Naive B cell (primary cell): ENCODE data around the gene KMT2A. TPM values are rescaled to one million over a fixed set of nuclear protein-coding genes. Genes with fewer than 3 reads are reported as not detected.

Experiments used
- ATAC-seq, 2 donors: fragments of 150-1000 bp; cut with Tn5 transposase; 2 replicates each; pipeline ENCODE4 v1.10.0; 2021; ENCODE audit warnings: low read depth in 2 of 2, mild to moderate bottlenecking in 2 of 2, moderate library complexity in 2 of 2
- DNase-seq: peaks from one replicate; pipeline ENCODE4 v3.0.0; 2022
- H3K27ac Mint-ChIP-seq, 6 donors: one replicate each; pipeline ENCODE4 v1.8.0; 2020 to 2022; ENCODE audit warnings: mild to moderate bottlenecking in 6 of 6, mixed read lengths in 6 of 6, moderate library complexity in 5 of 6, inconsistent platforms in 2 of 6
- H3K27me3 Mint-ChIP-seq, 3 donors: one replicate each; pipeline ENCODE4 v1.8.0; 2021 to 2022; ENCODE audit warnings: mixed read lengths in 3 of 3, mild to moderate bottlenecking in 1 of 3
- H3K36me3 Mint-ChIP-seq, 2 donors: one replicate each; pipeline ENCODE4 v1.8.0; 2020 to 2022; ENCODE audit warnings: mixed read lengths in 2 of 2, inconsistent platforms in 1 of 2, mild to moderate bottlenecking in 1 of 2
- H3K4me1 Mint-ChIP-seq, 3 donors: one replicate each; pipeline ENCODE4 v1.8.0; 2020 to 2022; ENCODE audit warnings: mixed read lengths in 3 of 3, inconsistent platforms in 1 of 3, mild to moderate bottlenecking in 1 of 3, moderate library complexity in 1 of 3
- H3K4me3 Mint-ChIP-seq, 8 donors: one replicate each; pipeline ENCODE4 v1.8.0; 2020 to 2022; ENCODE audit warnings: mild to moderate bottlenecking in 8 of 8, mixed read lengths in 8 of 8, moderate library complexity in 8 of 8, inconsistent platforms in 2 of 8
- H3K9me3 Mint-ChIP-seq, 7 donors: one replicate each; pipeline ENCODE4 v1.8.0; 2020 to 2022; ENCODE audit warnings: mixed read lengths in 7 of 7, mild to moderate bottlenecking in 5 of 7, inconsistent platforms in 2 of 7, moderate library complexity in 1 of 7
- polyA plus RNA-seq, 6 donors: library from polyadenylated mRNA; unstranded; fragments of 300-500 nt; fragmentation: Illumina TruSeq; gene quantifications; one replicate each; pipeline ENCODE4 v1.2.3, GENCODE V29; 2021; ENCODE audit warnings: low read depth in 6 of 6

Gene KMT2A
- polyA plus RNA-seq, 6 donors from 2014 or later: 5.2 to 42.2 (median 17.1) TPM

- Mint-ChIP-seq H3K27ac (peak overlapping the region in 4 of 6 donors; percentile 12 to 75 (median 36)), H3K36me3 (peaks cover 4 to 7% of the 10 kb centered on the region in 2 donors), H3K4me1 (peaks cover 8 to 19% (median 14%) of the 10 kb centered on the region in 3 donors), H3K9me3 (peaks cover 0 to 1% (median 0%) of the 10 kb centered on the region in 7 donors), H3K4me3 (no peak overlapping the region), H3K27me3 (no peaks in the 10 kb centered on the region)
- no peak for ATAC-seq
- DNase-seq: no peak
Measured at GRCh38 chr11:118524356-118524755, 88.1 kb downstream of the KMT2A start.

- Mint-ChIP-seq H3K27ac (peak overlapping the region in 4 of 6 donors; percentile 24 to 79 (median 72)), H3K27me3 (no peaks in the 10 kb centered on the region), H3K36me3 (peaks cover 2 to 4% of the 10 kb centered on the region in 2 donors), H3K4me3 (peak overlapping the region in 1 of 8 donors; percentile 75), H3K9me3 (peaks cover 0 to 1% (median 0%) of the 10 kb centered on the region in 7 donors), H3K4me1 (peaks cover 12 to 25% (median 18%) of the 10 kb centered on the region in 3 donors)
- no peak for ATAC-seq
- no peak for DNase-seq
Measured at GRCh38 chr11:118524757-118525470, 88.6 kb downstream of the KMT2A start.

GRCh38 chr11:118526688-118527087 is 90.4 kb downstream of the KMT2A start:
- H3K27me3 Mint-ChIP-seq: no peaks in the 10 kb centered on the region
- H3K4me1 Mint-ChIP-seq: peaks cover 20 to 33% (median 27%) of the 10 kb centered on the region in 3 donors
- no peak overlapping the region for H3K4me3 Mint-ChIP-seq
- peaks cover 0 to 1% (median 0%) of the 10 kb centered on the region in 7 donors for H3K9me3 Mint-ChIP-seq
- no peak for ATAC-seq
- H3K27ac Mint-ChIP-seq: peak overlapping the region in 2 of 6 donors; percentile 56 to 79
- no peaks in the 10 kb centered on the region for H3K36me3 Mint-ChIP-seq
- DNase-seq: no peak

GRCh38 chr11:118527109-118527508 is 90.8 kb downstream of the KMT2A start, which contains the start of gene TTC36:
Gene TTC36, plus strand, starts transcription at chr11:118527474. Its CDS starts 21 bp downstream, at chr11:118527495.
- Mint-ChIP-seq H3K4me1 (peaks cover 23 to 37% (median 30%) of the 10 kb centered on the region in 3 donors), H3K27ac (peak within 1 kb of the TSS in 2 of 6 donors; percentile 56 to 79), H3K36me3 (no peaks in the 10 kb centered on the region), H3K4me3 (peak within 1 kb of the TSS in 3 of 8 donors; percentile 6 to 54 (median 44)), H3K27me3 (no peaks in the 10 kb centered on the region), H3K9me3 (peaks cover 0 to 1% (median 0%) of the 10 kb centered on the region in 7 donors)
- ATAC-seq (no peak), DNase-seq (no peak)

- Mint-ChIP-seq H3K36me3 (no peaks in the 10 kb centered on the region), H3K27me3 (no peaks in the 10 kb centered on the region), H3K9me3 (peaks cover 0 to 1% (median 0%) of the 10 kb centered on the region in 7 donors), H3K27ac (no peak overlapping the region), H3K4me1 (peaks cover 23 to 42% (median 30%) of the 10 kb centered on the region in 3 donors), H3K4me3 (peak overlapping the region in 1 of 8 donors; percentile 85)
- DNase-seq: no peak
- ATAC-seq: no peak
Measured at GRCh38 chr11:118528511-118528910, 92.2 kb downstream of the KMT2A start.

GRCh38 chr11:118529584-118530175 is 93.4 kb downstream of the KMT2A start:
- Mint-ChIP-seq H3K4me1 (peaks cover 23 to 33% (median 26%) of the 10 kb centered on the region in 3 donors), H3K4me3 (peak overlapping the region; percentile 85 to 96 (median 88)), H3K27me3 (no peaks in the 10 kb centered on the region), H3K27ac (peak overlapping the region; percentile 1 to 75 (median 48)), H3K9me3 (peaks cover 0 to 1% (median 0%) of the 10 kb centered on the region in 7 donors), H3K36me3 (no peaks in the 10 kb centered on the region)
- ATAC-seq: no peak
- DNase-seq: no peak

GRCh38 chr11:118530180-118530682 is 93.9 kb downstream of the KMT2A start:
- no peaks in the 10 kb centered on the region for H3K36me3 Mint-ChIP-seq
- DNase-seq: no peak

GRCh38 chr11:118530683-118531596 is 94.6 kb downstream of the KMT2A start, which contains the start of gene TMEM25:
Gene TMEM25, plus strand, starts transcription at chr11:118531192. Its CDS starts 610 bp downstream, at chr11:118531802.
- Mint-ChIP-seq H3K4me1 (peaks cover 23 to 28% (median 26%) of the 10 kb centered on the region in 3 donors), H3K27me3 (no peaks in the 10 kb centered on the region), H3K27ac (peak within 1 kb of the TSS; percentile 40 to 98 (median 54)), H3K36me3 (no peaks in the 10 kb centered on the region), H3K4me3 (peak within 1 kb of the TSS; percentile 85 to 96 (median 94)), H3K9me3 (no peaks in the 10 kb centered on the region)
- DNase-seq (peak; percentile 63), ATAC-seq (peak; percentile 84 to 88)

More at GRCh38 chr11:118530180-118530682, 93.9 kb downstream of the KMT2A start:
- no peaks in the 10 kb centered on the region for H3K9me3 Mint-ChIP-seq
- H3K27ac Mint-ChIP-seq: peak overlapping the region in 3 of 6 donors; percentile 40 to 75 (median 56)
- no peak for ATAC-seq
- no peaks in the 10 kb centered on the region for H3K27me3 Mint-ChIP-seq
- peaks cover 23 to 28% (median 26%) of the 10 kb centered on the region in 3 donors for H3K4me1 Mint-ChIP-seq
- H3K4me3 Mint-ChIP-seq: peak overlapping the region; percentile 85 to 96 (median 88)

GRCh38 chr11:118531597-118532084 is 95.3 kb downstream of the KMT2A start:
- DNase-seq: no peak
- Mint-ChIP-seq H3K4me3 (peak overlapping the region; percentile 85 to 96 (median 94)), H3K36me3 (no peaks in the 10 kb centered on the region), H3K9me3 (no peaks in the 10 kb centered on the region), H3K4me1 (peaks cover 23 to 28% (median 26%) of the 10 kb centered on the region in 3 donors), H3K27ac (peak overlapping the region in 4 of 6 donors; percentile 34 to 98 (median 50)), H3K27me3 (no peaks in the 10 kb centered on the region)
- ATAC-seq: peak; percentile 7 to 10

- no peaks in the 10 kb centered on the region for H3K9me3 Mint-ChIP-seq
- H3K4me1 Mint-ChIP-seq: peaks cover 23 to 28% (median 26%) of the 10 kb centered on the region in 3 donors
- H3K36me3 Mint-ChIP-seq: no peaks in the 10 kb centered on the region
- H3K27ac Mint-ChIP-seq: peak overlapping the region in 1 of 6 donors; percentile 49
- no peak for ATAC-seq
- DNase-seq: no peak
- no peaks in the 10 kb centered on the region for H3K27me3 Mint-ChIP-seq
- H3K4me3 Mint-ChIP-seq: peak overlapping the region; percentile 85 to 96 (median 94)
Measured at GRCh38 chr11:118532091-118532490, 95.8 kb downstream of the KMT2A start.

- no peak for ATAC-seq
- Mint-ChIP-seq H3K27me3 (no peaks in the 10 kb centered on the region), H3K36me3 (no peaks in the 10 kb centered on the region), H3K9me3 (no peaks in the 10 kb centered on the region), H3K4me3 (peak overlapping the region in 5 of 8 donors; percentile 28 to 96 (median 85)), H3K27ac (peak overlapping the region in 1 of 6 donors; percentile 51), H3K4me1 (peaks cover 20 to 28% (median 21%) of the 10 kb centered on the region in 3 donors)
- no peak for DNase-seq
Measured at GRCh38 chr11:118532852-118533768, 96.8 kb downstream of the KMT2A start.
